Psoas muscle (tissue), 8 donors: ENCODE data around the gene SYNGAP1. TPM values are rescaled to one million over a fixed set of nuclear protein-coding genes. Genes with fewer than 3 reads are reported as not detected.
A peak's percentile ranks its signal among the peaks of the same experiment; 100 is the strongest.

Experiments
- ATAC-seq, 4 donors: fragments of 200-7000 bp; cut with Tn5 transposase; one replicate each; pipeline ENCODE4 v1.9.1; 2020; ENCODE audit warnings: moderate library complexity in 3 of 4, mild to moderate bottlenecking in 2 of 4
- DNase-seq, 2 donors: peaks; one replicate each; pipeline ENCODE4 v3.0.0-alpha.2; 2020
- H3K27ac ChIP-seq: fragments of 200-600 bp; one replicate; pipeline ENCODE4 v1.8.0; 2022
- H3K27me3 ChIP-seq, 3 donors: fragments of 200-600 bp in 1 of 3; one replicate each; pipeline versions ENCODE4 v1.6.1 to v1.8.0; 2013 to 2022; ENCODE audit warnings: low read length in 2 of 3, mild to moderate bottlenecking in 2 of 3, moderate library complexity in 1 of 3; ENCODE audit not compliant: insufficient read depth in 3 of 3
- H3K36me3 ChIP-seq, 2 donors: fragments of 200-600 bp in 1 of 2; one replicate each; pipeline versions ENCODE4 v1.6.1 to v1.8.0; 2013 to 2022; ENCODE audit warnings: low read depth in 1 of 2, mild to moderate bottlenecking in 1 of 2, moderate library complexity in 1 of 2; ENCODE audit not compliant: insufficient read depth in 1 of 2
- H3K4me1 ChIP-seq: fragments of 200-600 bp; one replicate; pipeline ENCODE4 v1.8.0; 2022
- H3K4me3 ChIP-seq: fragments of 200-600 bp; one replicate; pipeline ENCODE4 v1.8.0; 2022; ENCODE audit warnings: mild to moderate bottlenecking
- H3K9me3 ChIP-seq: fragments of 200-600 bp; one replicate; pipeline ENCODE4 v1.8.0; 2022
- WGBS, 3 donors: extraction: QIAGEN DNeasy Blood & Tissue Kit; methylation state at CpG; one replicate each; pipeline versions ENCODE4 v1.1.6 to v1.1.7; 2013; 5-methylcytosine and 5-hydroxymethylcytosine counted together
- intact Hi-C, 2 donors: fragments of 100-400 bp; cut with DNase I; formaldehyde crosslinking; loops; one replicate each; pipeline versions ENCODE4 v1.11.0 to v1.14.2; 2022
- polyA plus RNA-seq, 3 donors: library from polyadenylated mRNA; stranded (reverse); fragments of 200-250 nt; gene quantifications; one replicate each; pipeline ENCODE4 v1.2.3, GENCODE V29; 2013
- total RNA-seq, 4 donors: library from RNA; stranded (reverse); fragmentation: NEBNext Ultra II Directional in 2 of 4; extraction: Animal tissue kit (Norgen Biotek cat#: 25700) in 2 of 4; gene quantifications; one replicate each; pipeline versions ENCODE4 v1.2.1 to v1.2.4, GENCODE V29; 2021 to 2023
- TF ChIP-seq, protein P1 (sequence below): fragments of 200-600 bp; IDR thresholded peaks from one replicate; pipeline ENCODE4 v1.8.0; 2022; ENCODE audit warnings: antibody characterized with exemption
- donor health status: healthy with polysubstance abuse.
- donor health status: DM: no; HTN: no; CAD: no; lungs with moderate emphysema.
- donor health status: Bipolar disorder and iron deficiency.
- donor health status: healthy.
- donor health status: DM: yes; HTN: yes; CAD: no.
- donor health status: DM: no; HTN: no; CAD: no.
- donor health status: DM: no; HTN: no; CAD: no.
- donor health status: DM: yes; HTN: yes; CAD: no.

SYNGAP1 gene
- total and polyA plus RNA-seq, 7 donors: 0.70 to 4.3 (median 2.2) TPM

DNA sequence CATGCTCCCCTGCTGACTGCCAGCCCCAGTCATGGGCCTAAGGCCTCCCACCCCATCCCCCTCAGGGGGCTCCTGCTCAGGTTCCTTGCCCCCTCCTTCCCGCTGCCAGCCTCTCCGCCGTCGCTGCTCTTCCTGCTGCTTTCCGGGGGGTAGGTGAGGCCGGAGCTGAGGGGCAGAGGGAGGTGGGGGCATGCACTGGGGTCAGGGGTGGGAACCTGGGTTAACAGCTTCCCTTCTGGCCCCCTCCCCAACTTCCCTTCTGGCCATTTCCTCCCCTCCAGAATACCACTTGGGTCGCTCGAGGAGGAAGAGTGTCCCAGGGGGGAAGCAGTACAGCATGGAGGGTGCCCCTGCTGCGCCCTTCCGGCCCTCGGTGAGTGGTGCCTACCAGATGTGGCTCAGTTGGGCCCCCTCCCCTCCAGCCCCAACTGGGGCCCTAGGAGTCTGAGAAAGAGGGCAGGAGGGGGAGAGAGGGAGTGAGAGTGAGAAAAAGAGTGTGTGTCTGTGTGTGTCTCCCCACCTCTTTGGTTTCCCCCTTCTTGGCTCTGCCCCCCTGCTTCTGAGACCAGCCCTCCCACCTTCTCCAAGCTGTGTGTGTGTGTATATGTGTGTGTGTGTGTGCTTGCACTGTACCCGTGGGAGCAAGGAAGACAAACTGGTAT lies 12.1 kb downstream of the SYNGAP1 start:
- TF ChIP-seq, protein P1, sequence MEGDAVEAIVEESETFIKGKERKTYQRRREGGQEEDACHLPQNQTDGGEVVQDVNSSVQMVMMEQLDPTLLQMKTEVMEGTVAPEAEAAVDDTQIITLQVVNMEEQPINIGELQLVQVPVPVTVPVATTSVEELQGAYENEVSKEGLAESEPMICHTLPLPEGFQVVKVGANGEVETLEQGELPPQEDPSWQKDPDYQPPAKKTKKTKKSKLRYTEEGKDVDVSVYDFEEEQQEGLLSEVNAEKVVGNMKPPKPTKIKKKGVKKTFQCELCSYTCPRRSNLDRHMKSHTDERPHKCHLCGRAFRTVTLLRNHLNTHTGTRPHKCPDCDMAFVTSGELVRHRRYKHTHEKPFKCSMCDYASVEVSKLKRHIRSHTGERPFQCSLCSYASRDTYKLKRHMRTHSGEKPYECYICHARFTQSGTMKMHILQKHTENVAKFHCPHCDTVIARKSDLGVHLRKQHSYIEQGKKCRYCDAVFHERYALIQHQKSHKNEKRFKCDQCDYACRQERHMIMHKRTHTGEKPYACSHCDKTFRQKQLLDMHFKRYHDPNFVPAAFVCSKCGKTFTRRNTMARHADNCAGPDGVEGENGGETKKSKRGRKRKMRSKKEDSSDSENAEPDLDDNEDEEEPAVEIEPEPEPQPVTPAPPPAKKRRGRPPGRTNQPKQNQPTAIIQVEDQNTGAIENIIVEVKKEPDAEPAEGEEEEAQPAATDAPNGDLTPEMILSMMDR: no peak
- H3K4me3 ChIP-seq: no peak overlapping the region
- ATAC-seq (no peak), DNase-seq (no peak)
- 62 to 75% (median 74%) methylated on average over 10 to 12 of the region's 12 CpGs for WGBS, 3 donors
- H3K27me3 ChIP-seq: no peaks in the 10 kb centered on the region
- H3K4me1 ChIP-seq: peaks cover 8% of the 10 kb centered on the region
- H3K9me3 ChIP-seq: no peaks in the 10 kb centered on the region
- H3K36me3 ChIP-seq: peaks cover 0 to 17% of the 10 kb centered on the region in 2 donors
- no peak overlapping the region for H3K27ac ChIP-seq
- intact Hi-C loops: no loop called here

DNA sequence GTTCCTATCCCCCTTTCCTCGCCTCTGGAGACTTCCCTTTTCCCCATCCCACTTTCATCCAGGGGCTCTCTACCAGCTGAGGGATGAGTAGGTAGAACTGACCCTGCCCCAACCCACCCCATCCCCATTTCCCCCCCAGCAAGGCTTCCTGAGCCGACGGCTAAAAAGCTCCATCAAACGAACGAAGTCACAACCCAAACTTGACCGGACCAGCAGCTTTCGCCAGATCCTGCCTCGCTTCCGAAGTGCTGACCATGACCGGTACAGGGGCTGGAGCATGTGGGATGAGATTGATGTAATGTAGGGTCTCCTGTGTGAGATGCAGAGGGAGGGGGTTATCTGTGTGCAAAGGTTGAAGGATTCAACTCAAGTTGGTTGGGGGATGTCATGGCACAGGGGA lies 12.7 kb downstream of the SYNGAP1 start:
- ATAC-seq: no peak
- TF ChIP-seq, protein P1: no peak
- WGBS, 3 donors: 81 to 85% (median 83%) methylated on average over 10 of the region's 10 CpGs
- intact Hi-C loops: no loop called here
- Histone ChIP-seq H3K27me3 (no peaks in the 10 kb centered on the region), H3K36me3 (peaks cover 0 to 22% of the 10 kb centered on the region in 2 donors), H3K9me3 (no peaks in the 10 kb centered on the region), H3K27ac (no peak overlapping the region), H3K4me1 (peaks cover 3% of the 10 kb centered on the region), H3K4me3 (no peak overlapping the region)
- no peak for DNase-seq

DNA sequence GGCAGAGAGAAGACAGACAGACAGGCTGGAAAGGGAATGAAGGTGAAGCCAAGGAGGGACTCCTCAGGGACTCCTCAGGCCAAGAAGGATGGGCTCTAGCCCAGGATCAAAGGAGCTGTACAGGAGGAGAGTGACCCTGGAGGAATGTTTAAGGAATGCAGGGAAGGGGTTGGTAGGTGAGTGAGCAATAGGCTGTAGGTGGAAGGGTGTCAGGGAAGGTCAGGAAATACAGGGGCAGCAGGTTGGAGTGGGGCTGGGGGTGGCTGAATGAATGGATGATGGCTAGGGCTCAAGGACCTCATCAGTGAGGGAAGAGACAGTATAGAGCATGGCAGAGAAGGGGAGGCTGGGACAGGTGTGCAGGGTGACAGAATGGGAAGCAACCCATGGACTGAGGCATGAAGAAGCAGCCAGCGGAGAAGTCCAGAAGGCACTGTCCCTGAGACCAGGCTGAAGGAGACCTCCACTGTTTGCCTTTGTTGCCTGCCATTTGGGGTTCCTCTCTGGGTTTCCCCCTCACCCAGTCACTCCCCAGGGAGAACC lies 13.2 kb downstream of the SYNGAP1 start:
- DNase-seq: no peak
- intact Hi-C loops: no loop called here

DNA sequence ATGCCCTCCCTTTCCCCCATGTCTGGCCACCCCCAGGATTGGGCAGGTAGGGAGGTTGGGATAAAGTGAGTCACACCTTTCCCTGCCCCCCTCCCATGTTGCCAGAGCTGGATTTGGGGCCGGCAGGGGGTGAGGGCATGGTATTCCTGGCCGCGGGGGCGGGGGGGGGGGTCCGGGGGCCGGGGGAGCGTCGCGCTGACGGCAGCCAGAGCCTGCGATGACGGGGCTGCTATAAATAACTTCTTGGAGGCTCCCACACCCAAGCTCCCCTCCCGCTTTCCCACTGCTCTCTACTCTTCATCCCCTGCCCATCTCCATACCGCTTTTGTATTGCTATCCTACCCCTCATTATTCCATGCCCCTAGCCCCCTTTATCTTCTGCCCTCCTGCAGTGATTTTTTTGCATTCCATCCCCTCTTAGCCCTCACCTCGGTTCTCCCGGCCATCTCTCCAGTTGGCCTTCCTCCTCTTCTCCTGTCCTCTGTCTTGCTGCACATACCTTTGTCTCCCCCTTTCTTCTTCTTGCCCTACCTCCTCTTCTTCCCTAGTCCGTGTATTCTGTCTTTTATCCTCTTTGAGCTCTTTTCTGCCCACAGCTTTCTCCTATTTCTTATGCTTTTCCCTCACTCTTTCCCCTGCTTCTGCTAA lies 13.8 kb downstream of the SYNGAP1 start:
- Histone ChIP-seq H3K4me3 (no peak overlapping the region), H3K4me1 (peaks cover 3% of the 10 kb centered on the region), H3K27ac (no peak overlapping the region), H3K27me3 (no peaks in the 10 kb centered on the region), H3K9me3 (no peaks in the 10 kb centered on the region), H3K36me3 (peaks cover 0 to 29% of the 10 kb centered on the region in 2 donors)
- ATAC-seq (peak; percentile 74 to 86 (median 82)), DNase-seq (no peak)
- TF ChIP-seq, protein P1: no peak
- 21 to 32% (median 25%) methylated on average over 6 to 16 of the region's 17 CpGs for WGBS, 3 donors
- intact Hi-C loops: no loop called here

More for the DNA sequence above, 13.2 kb downstream of the SYNGAP1 start:
- Histone ChIP-seq H3K4me1 (peaks cover 3% of the 10 kb centered on the region), H3K9me3 (no peaks in the 10 kb centered on the region), H3K27me3 (no peaks in the 10 kb centered on the region), H3K27ac (no peak overlapping the region), H3K36me3 (peaks cover 0 to 26% of the 10 kb centered on the region in 2 donors), H3K4me3 (no peak overlapping the region)
- TF ChIP-seq, protein P1: no peak
- WGBS, 3 donors: 73 to 90% (median 75%) methylated on average over 1 of the region's 1 CpG
- peak; percentile 5 to 41 (median 18) for ATAC-seq
